ENCODE measurements around the gene CPA4.

Gene CPA4

DNA sequence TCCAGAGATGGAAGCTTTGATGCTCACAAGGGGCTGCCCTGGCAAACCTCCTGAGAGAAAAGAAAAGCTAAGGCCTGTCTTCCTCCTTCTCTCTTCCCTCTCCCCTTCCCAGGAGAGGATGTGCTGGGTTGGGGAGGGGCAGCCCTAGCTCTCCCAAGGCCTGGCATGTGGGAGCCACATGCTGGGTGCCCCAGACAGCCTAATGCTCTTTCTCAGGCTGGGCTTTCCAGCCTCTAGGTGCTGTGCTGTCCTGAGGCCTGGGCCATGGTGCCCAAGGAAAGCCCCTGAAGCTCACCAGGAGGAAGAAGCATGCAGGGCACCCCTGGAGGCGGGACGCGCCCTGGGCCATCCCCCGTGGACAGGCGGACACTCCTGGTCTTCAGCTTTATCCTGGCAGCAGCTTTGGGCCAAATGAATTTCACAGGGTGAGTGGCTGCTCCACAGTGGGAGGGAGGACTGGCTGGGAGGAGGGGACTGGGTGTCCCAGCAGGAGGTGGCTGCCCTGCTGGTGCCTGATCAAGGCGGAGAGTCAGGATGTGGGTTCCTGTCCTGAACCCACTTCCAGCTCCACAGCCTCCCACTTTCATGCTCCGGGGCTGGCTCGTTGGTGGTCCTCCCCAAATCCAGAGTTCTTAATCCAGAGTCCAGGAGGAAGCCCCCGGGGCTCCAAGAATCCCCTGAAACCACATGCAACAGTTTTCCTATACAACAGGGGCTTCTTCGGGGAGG, 53.4 kb downstream of the CPA4 start:
- DNase-seq, result no peak

DNA sequence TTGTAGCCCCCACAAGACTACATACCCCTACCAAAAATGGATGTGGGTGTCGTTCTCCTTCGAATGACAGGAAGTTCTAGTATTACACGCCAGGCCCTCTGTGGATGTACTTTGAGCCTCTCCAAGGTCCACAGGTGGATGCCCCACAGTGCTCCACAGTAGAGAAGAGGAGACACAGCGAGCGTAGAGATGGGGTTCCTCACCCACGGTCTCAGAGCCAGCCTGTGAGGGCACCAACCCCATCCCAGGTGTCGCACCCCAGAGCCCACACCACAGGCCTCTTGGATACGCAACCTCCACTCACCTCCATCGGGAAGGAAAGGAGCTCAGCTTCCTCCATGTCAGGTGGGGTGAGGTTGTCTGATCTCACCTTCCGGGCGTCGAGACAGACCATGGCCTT, 54.0 kb downstream of the CPA4 start:
- no peak for DNase-seq

DNA sequence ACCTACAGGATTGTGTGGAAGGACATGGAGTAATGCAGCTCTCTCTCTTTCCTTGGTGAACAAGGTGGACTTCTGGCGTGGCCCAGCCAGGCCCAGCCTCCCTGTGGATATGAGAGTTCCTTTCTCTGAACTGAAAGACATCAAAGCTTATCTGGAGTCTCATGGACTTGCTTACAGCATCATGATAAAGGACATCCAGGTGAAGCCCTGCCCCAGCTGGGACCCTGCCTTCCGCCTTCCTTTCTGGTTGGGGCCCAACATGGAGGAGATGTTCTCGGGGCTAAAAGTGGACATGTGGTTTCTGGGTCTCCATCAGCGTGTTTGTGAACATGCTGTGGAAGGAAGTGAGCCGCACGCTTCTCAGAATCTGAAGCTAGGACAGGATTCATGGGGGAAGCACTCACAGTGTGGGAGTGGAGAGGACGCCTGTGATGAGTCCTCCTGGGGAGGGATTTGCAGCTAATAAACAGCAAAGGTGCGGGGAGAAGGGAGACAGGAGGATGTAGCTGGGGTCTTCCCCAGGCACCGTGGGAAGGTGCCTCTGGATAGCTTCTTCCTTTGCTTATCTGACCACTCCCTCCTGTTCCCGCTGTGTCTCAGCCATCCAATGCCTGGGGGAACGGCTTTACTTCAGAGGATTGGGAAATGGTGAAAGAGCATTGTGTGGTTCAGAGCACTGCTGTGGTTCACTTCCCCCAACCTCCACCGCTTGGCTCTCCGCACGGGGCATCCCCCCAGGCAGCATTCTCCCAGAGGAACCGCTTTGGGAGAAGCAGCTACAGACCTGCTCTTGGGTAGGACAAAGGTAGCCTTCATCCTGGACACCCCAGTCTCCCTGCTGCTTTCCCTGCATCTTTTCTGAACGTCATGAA, 57.2 kb downstream of the CPA4 start:
- DNase-seq, result no peak

DNA sequence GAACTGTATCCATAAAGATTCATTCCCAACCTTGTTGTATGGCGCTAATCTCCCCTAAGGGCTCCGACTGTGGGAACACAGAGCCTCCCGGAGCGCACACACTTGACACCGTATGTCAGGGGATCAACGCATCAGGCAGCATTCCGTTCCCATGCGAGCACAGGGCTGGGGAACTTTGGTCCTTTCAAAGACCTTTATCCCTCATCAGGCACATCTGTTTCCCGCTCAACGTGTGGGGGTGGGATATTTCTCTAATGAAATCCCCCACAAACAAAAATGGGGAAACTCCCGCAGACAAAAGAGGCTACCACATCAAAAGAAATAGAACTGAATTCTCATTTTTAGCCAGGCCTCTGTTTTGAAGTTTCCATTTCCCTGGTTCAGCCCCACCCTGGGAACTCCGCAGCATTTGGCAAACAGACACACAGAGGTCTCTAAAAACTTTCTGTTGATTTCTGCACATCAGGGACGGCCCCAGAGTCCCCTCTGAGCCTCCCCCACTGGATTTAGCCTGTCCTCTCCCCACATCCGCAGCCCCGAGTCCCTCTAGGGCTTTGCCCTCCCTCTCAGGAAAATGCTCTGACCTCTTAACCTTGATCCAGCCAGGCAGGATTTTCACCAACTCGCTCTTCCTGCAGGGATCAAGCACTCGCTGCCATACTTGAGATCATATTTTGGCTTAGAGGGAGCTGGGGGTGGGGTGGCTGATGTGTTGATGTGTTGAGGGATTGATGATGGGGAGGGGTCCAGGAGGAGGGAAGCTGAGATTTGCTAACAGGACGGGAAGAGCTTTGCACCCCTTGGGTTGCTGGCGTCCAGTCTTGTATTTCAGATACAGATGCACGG, 58.2 kb downstream of the CPA4 start:
- DNase-seq, result no peak

DNA sequence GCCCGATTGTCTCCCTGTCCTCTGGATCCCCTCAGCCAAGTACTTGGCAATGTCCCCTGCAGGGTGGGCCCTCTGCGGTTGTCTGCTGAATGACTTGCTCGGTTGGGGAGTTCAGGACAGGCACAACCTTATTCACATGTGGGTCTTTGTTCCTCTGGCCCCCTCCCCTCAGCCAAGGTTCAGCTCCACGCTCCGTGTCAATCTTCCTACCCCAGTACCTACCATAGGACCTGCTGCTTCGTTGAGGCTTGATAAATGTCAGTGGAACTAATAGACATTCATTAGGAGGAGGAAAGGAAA, 58.8 kb downstream of the CPA4 start:
- no peak for DNase-seq

DNA sequence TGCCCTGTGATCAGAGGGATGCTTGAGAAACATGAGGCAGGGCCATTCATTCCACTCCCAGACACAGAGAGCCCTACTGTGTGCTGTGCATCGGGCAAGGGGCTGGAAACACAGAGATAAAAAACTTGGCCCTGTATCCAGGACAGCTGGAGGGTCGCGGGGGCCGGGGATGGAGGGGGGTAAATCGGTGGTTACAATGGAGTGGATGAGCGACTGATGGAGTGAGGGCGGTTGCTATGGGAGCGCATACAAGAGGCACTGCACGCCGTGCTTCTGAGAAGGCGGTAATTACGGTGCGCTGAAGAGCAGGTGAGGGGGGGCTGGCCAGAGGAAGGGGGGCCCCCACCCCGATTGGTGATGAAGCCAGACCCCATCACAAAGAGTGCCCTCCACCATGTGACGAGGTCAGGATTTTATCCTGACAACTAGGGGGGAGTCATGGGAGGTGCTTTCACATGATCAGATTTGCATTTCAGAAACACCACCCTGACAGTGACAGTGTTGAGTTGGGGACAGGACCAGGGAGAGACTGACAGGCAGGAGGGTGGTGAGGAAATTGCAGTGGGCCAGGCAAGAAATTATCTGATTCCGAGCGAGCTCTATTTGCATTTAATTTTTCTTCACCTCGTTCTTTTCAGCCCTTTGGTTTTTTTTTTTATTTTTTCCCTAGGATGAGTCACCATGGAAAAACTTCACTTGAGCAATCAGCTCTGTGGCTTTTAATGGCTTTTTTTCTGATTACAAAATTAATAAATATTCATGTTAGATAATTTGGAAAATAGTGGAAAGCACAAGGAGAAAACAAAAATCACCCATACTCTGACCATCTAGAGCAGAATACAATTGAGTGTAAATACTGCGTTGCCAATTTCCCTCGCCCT, 59.5 kb downstream of the CPA4 start:
- DNase-seq, result no peak

DNA sequence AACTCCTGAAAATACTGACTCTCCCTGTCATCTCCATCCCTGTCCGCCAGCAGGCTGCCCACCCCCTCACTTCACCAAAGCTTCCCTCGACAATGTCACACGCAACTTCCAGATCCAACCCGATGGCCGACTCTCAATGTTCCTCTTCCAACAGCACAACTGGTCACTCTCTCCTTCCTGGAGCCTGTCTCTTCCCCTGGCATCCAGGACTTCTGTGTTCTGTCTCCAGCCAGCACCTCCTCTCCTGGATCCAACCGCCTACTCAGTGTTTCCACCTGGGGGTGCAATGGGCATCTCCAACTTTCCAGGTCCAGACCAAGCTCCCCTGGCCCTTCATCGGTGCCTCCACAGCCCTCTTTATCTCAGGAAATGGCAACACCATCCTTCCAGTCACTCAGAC, 60.2 kb downstream of the CPA4 start:
- DNase-seq, result no peak

DNA sequence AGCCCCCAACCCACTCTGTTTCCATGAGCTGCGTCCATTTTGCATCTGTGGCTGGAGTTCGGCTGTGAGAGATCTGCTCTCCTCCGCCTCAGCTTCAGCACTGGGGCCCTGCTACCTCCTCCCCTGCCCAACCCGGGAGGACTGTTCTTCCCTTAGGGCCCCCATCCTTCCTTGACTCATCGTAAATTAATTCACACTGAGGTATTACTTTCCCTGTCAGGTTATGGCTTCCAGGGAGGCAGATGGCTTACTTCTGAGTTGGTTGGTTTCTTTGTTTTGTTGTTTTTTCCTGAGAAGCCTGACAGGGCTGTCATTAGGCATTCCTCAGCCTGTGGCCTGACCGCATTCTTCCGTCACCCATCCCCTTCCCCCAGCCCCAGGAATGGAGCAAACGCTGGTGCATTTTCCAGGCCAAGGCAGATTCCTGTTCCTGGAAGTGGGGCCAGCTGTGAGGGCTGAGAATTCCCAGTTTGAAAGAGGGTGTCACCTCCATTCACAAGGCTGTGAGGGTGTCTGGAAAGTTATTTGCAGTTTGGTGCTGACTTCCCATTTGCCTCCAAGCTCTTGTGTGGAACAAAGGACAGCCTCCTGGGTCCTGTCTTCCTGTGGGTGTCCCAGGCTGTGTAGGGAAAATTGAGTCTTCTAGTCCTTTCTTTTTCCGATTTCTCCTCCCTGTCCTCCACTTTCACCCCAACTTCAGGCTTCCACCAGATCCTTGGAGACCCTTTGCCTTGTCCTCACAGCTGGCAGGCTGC, 63.3 kb downstream of the CPA4 start:
- no peak for DNase-seq

DNA sequence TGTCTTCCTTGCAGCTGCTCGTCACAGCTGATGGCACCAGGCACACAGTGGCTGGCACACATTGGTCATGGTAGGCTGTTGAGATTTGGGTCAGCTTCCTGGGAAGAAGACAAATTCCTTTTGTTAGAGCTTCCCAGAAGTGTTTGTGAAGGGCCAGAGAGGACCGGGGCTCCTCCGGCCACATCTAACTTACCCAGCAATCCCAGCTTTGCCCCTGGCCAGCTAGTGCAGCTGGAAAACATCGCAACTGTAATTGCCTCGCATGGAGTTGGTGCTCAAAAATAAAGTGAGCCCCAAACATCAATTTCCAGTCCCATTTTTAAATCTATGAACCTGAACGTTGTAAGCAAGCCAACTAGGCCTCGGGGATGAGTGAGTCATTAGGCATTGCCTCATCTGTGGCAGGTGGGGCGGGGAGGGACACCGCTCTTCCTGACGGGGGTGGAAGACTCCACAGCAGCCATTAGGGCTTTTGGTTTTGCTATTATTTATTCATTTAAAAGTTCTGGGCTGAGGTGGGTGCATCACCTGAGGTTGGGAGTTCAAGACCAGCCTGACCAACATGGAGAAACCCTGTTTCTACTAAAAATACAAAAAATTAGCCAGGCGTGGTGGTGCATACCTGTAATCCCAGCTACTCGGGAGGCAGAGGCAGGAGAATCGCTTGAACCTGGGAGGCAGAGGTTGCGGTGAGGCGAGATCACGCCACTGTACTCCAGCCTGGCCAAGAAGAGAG, 64.1 kb downstream of the CPA4 start:
- DNase-seq, result no peak

DNA sequence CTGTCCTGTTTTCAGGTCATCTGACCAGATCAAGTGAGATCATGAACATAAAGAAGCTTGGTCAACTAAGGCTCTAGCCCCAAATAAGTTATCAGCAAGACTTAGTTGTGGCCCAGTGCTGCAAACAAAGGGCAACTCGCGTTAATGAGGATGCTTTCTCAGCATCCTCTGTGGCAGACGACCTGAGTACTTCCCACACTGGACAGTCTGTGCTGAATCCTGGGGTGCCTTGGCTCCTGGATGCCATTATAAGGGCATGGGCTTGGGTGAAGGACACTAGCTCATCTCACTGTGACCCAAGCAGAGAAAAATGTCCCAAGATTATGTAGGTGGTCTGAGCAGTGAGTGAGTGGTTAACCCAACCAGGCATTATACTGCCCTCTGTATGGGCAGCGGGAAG, 65.5 kb downstream of the CPA4 start:
- DNase-seq, result no peak

DNA sequence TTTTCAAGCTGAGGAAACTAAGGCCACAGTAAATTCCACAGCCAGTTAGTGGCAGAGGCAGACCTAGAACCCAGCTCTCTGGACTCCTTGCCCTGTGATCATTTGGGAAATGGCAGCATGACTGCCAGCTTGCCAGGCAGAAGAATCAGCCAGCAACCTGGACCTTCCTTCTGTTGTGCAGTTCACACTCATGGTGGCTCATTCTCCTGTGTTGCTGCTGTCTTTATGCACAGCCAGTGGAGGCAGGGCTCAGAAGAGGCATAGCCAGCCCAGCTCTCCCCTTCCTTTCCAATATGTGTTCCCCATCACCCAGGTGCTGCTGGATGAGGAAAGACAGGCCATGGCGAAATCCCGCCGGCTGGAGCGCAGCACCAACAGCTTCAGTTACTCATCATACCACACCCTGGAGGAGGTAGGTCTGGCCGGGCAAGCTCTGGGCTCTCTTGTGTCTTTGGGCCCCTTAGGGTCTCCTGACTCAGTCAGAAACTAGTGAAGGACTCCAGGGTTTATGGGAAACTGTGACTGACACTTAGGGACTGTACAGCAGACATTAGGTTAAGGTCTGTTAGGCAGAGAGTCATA, 66.4 kb downstream of the CPA4 start:
- DNase-seq, result no peak

DNA sequence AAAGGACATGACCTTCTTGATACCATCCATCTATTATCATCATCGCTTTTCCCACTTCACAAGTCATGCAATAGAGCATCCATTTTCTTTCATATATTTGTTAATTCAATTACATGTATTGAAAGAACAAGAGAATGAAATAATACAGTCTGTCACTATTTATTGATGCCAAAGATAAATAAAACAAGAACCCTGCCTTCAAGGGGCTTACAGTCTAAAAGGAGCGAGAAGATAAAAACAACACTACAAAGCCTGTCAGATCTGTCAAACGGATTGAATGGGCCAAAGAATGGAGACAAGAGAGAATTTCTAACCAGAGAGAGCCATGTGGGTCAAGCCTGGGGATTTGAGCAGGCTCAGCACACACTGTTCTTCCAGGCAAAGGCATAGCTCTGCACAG, 67.6 kb downstream of the CPA4 start:
- no peak for DNase-seq

DNA sequence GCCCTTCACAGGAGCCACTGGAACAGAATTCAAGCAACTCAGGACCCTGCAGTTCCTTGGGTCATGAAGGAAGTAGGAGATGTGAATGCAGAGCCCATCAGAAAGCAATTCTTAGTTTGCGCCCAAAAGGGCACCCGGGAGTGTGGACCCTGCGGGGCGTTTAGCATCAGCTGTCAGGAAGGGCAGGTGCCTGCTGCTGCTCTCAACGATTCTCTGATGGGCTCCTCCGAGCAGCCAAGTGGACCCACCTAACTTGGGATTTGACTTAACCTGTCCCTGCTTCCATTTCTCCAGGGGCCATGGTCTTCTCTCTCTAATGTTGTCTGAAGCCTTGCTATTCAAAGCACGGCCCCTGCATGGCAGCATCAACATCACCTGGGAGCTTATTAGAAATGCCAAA, 68.7 kb downstream of the CPA4 start:
- DNase-seq, result no peak

DNA sequence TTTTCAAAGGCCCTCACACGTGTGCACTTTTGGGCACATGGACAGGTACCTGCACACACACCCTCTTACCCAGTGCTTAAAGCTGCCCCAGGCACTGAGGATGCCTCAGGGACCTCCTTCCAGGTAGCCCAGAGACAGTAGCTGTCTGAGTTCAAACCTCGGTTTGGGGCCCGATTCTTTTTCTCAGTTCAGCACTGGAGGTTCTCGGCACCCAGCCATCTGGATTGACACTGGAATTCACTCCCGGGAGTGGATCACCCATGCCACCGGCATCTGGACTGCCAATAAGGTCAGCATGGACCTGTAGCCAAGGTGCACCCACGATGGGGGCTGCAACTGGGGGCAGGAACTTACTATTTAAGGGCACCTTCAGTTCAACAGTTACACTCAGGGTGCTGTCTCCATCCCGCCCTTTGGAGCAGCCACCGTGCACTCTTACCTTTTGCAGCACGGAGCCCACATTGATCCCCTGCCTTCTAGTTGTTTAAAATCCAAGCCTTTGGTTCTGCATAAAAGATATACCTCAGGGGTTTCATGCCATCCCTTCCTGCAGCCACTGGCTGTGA, 69.4 kb downstream of the CPA4 start:
- no peak for DNase-seq

DNA sequence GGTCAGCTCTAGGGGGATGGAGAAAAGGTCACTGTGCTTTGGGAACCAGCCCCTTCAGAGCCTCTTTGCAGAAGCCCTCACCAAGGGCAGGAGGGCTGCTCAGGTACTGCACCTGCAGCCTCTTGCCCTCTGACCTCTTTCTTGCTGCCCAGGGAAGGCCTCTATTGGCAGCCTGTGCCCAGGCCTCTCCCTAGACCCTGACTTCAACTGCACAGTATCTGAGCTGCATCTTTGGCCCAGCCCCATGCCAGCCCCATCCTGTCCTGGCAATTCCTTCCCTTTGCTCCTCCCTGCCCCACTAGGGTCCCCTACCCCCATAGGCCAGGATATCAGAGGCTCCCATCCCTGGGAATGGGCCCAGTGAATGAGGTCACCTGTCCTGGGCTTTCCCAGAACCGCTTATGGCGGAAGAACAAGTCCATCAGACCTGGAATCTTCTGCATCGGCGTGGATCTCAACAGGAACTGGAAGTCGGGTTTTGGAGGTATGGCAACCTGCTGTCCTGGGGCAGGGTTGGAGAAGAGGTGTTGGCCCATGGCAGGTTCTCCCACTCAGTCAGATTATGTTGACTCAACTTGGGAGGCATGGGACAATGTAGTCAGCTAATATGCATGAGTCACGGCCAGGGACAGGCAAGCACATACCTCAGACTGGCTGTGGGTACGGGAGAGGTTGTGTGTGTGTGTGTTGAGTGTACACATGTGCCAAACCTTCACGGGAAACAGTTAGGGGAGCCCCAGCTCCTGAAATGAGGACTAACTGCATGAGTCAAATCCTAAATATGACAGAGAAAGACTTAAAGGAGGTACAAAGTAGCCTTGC, 70.3 kb downstream of the CPA4 start:
- DNase-seq, result no peak

DNA sequence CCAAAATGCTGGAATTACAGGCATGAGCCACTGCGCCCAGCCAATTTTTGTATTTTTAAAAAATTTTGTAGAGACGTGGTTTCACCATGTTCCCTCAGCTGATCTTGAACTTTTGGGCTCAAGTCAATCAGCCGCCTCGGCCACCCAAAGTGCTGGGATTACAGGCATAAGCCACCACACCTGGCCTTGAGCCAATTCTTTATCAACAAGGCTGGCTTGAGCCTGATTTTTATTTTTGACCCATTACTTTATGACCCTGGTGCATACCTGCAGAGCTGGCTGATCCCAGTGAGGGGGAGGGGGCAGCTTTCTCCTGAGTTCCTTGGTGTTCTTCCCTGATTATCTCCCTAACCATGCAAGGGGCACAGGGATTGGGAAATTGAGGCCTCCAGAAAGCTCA, 71.5 kb downstream of the CPA4 start:
- no peak for DNase-seq

DNA sequence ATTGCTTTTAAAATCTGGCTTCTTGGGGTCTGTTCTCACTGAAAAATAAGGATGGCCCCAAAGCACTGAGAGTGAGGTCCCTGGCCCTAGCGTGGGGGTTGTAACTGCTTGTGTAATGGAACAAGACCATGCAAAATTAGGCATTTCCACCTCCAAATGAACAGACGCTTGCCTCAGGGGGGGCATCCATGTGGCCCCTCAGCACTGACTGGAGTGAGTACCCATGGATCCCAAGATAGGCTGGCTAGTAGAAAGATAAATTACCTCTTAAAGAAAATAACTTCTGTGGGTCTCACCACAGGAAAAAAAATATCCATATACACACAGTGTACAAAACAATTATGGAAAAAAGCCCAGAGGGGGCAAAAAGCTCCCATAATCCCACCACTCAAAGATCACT, 72.1 kb downstream of the CPA4 start:
- no peak for DNase-seq

DNA sequence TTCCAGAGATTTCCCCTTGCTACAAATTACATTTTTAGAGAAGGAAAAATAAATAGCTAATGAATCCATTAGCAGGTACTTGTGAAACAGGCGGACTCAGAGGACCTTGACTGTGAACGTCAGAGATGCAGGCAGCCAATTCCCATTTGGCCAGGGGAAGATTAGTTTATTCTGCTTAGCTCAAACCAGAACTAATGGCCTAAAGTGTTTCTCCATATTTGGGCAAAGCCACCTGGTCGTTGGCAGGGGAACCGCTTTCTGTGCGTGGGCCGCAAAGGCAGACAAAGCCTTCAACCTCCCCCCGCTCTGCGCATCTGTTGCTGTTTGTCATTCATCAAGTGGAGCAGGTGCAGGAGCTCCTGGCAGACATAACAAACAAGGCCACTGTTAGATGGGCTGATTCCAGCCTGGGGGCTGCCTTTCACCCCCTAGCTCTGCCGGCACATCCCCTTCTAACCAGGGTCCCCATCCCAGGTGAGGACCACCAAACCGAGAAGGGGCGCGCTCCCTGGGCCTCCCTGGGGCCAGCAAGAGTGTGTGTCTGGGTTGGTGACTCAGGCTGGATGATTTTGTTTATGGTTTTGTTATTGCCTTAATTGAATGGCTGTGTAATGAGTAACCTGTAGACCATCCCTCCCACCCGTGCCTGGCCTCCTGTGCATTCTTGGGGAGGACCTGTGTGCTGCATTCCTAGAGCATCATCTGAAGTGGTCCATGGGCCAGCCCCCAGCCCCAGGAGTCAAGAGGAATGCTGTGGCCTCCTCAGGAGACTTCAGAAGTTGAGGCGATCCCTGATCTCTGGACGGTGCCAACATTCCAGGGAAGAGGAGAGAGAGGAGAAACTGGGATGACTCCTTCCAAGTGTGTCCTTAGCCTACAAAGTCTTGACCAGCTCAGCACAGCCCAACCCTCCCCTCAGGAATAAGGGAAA, 72.8 kb downstream of the CPA4 start:
- no peak for DNase-seq
